Measurements from ENCODE around the gene ZSWIM6.

Gene ZSWIM6

GRCh38 chr5:61331407-61332357, at the start of gene ZSWIM6:
Gene ZSWIM6, plus strand, starts transcription at chr5:61332258. Its CDS starts 15 bp downstream, at chr5:61332273.
- DNase-seq: peak; percentile 96

GRCh38 chr5:61283471-61283870, 48.6 kb upstream of the ZSWIM6 start:
- no peak for DNase-seq

GRCh38 chr5:61285531-61285930, 46.5 kb upstream of the ZSWIM6 start:
- no peak for DNase-seq

GRCh38 chr5:61286446-61287132, 45.5 kb upstream of the ZSWIM6 start:
- DNase-seq: no peak

GRCh38 chr5:61287474-61287873, 44.6 kb upstream of the ZSWIM6 start:
- DNase-seq: no peak

- DNase-seq: no peak
These were observed 42.8 kb upstream of the ZSWIM6 start for GRCh38 chr5:61289241-61289640.

GRCh38 chr5:61289669-61290306, 42.3 kb upstream of the ZSWIM6 start:
- DNase-seq: no peak

GRCh38 chr5:61290791-61291210, 41.3 kb upstream of the ZSWIM6 start:
- DNase-seq: no peak

GRCh38 chr5:61292062-61292657, 39.9 kb upstream of the ZSWIM6 start:
- DNase-seq: no peak

GRCh38 chr5:61293071-61293470, 39.0 kb upstream of the ZSWIM6 start:
- no peak for DNase-seq

- DNase-seq: no peak
These were observed 38.2 kb upstream of the ZSWIM6 start for GRCh38 chr5:61293873-61294272.

GRCh38 chr5:61295365-61295764, 36.7 kb upstream of the ZSWIM6 start:
- DNase-seq: no peak

GRCh38 chr5:61298066-61298465, 34.0 kb upstream of the ZSWIM6 start:
- no peak for DNase-seq

GRCh38 chr5:61298580-61298979, 33.5 kb upstream of the ZSWIM6 start:
- DNase-seq: no peak

- no peak for DNase-seq
These were observed 32.8 kb upstream of the ZSWIM6 start for GRCh38 chr5:61299261-61299681.

GRCh38 chr5:61301341-61302199, 30.5 kb upstream of the ZSWIM6 start:
- DNase-seq: no peak

GRCh38 chr5:61302200-61302563, 29.9 kb upstream of the ZSWIM6 start:
- DNase-seq: no peak

- DNase-seq: no peak
These were observed 28.7 kb upstream of the ZSWIM6 start for GRCh38 chr5:61303346-61303745.

GRCh38 chr5:61304590-61305381, 27.3 kb upstream of the ZSWIM6 start:
- no peak for DNase-seq

- DNase-seq: no peak
These were observed 25.4 kb upstream of the ZSWIM6 start for GRCh38 chr5:61306531-61307131.

- DNase-seq: no peak
These were observed 24.9 kb upstream of the ZSWIM6 start for GRCh38 chr5:61307191-61307590.
